CD14-positive monocyte (primary cell): ENCODE data around the gene GOLT1B. TPM values are rescaled to one million over a fixed set of nuclear protein-coding genes. Genes with fewer than 3 reads are reported as not detected.

Source experiments
- DNase-seq, 3 donors: peaks; one replicate each; pipeline ENCODE4 v3.0.0-alpha.2; 2011 to 2022
- H2AFZ ChIP-seq: 2 replicates; pipeline ENCODE4 v1.6.0; 2012; ENCODE audit warnings: mild to moderate bottlenecking, low read depth, low read length, inconsistent platforms; ENCODE audit not compliant: insufficient read depth, poor library complexity, severe bottlenecking
- H3K27ac ChIP-seq, 2 donors: 1 replicate in 1 of 2; 2 replicates in 1 of 2; pipeline ENCODE4 v1.5.1; 2012 to 2013; ENCODE audit warnings: low read length in 2 of 2, control low read depth in 1 of 2, inconsistent platforms in 1 of 2, low read depth in 1 of 2, mild to moderate bottlenecking in 1 of 2
- H3K27me3 ChIP-seq, 2 donors: one replicate each; pipeline versions ENCODE4 v1.6.0 to v1.6.1; 2011 to 2013; ENCODE audit warnings: low read length in 2 of 2; ENCODE audit not compliant: control insufficient read depth in 2 of 2, insufficient read depth in 2 of 2
- H3K36me3 ChIP-seq, 2 donors: replicated peaks in 1 of 2; 1 replicate in 1 of 2; 2 replicates in 1 of 2; pipeline versions ENCODE4 v1.5.1 to v1.6.1; 2012 to 2013; ENCODE audit warnings: low read length in 2 of 2, control low read depth in 1 of 2, inconsistent platforms in 1 of 2, mild to moderate bottlenecking in 1 of 2; ENCODE audit not compliant: insufficient read depth in 2 of 2, control insufficient read depth in 1 of 2
- H3K4me1 ChIP-seq, 2 donors: 1 replicate in 1 of 2; 2 replicates in 1 of 2; pipeline versions ENCODE4 v1.5.1 to v1.6.1; 2012 to 2013; ENCODE audit warnings: low read length in 2 of 2, control low read depth in 1 of 2, inconsistent platforms in 1 of 2, mild to moderate bottlenecking in 1 of 2, moderate library complexity in 1 of 2; ENCODE audit not compliant: insufficient read depth in 2 of 2, control insufficient read depth in 1 of 2
- H3K4me2 ChIP-seq: replicated peaks from 2 replicates; pipeline ENCODE3; 2012; ENCODE audit warnings: low read length, moderate library complexity, mild to moderate bottlenecking; ENCODE audit not compliant: poor library complexity, severe bottlenecking; ENCODE audit errors: extremely low read depth
- H3K4me3 ChIP-seq, 3 experiments: fragments of 200-600 bp in 1 of 3; sonication (generic) in 1 of 3; replicated peaks in 1 of 3; 1 replicate in 2 of 3; 2 replicates in 1 of 3; pipeline ENCODE4 v1.5.1; 2011 to 2013; ENCODE audit warnings: low read length in 3 of 3, mild to moderate bottlenecking in 3 of 3, control low read depth in 2 of 3, low read depth in 2 of 3, inconsistent platforms in 1 of 3, moderate library complexity in 1 of 3
- H3K79me2 ChIP-seq: 2 replicates; pipeline ENCODE4 v1.6.0; 2012; ENCODE audit warnings: mild to moderate bottlenecking, control low read depth, inconsistent platforms, low read length, moderate library complexity; ENCODE audit not compliant: insufficient read depth
- H3K9ac ChIP-seq: 2 replicates; pipeline ENCODE4 v1.6.0; 2017; ENCODE audit warnings: low read length, mild to moderate bottlenecking; ENCODE audit not compliant: insufficient read depth, poor library complexity, severe bottlenecking
- H3K9me3 ChIP-seq, 2 donors: replicated peaks in 1 of 2; 1 replicate in 1 of 2; 2 replicates in 1 of 2; pipeline versions ENCODE4 v1.5.1 to v1.6.1; 2012 to 2013; ENCODE audit warnings: low read length in 2 of 2, control low read depth in 1 of 2; ENCODE audit not compliant: control insufficient read depth in 1 of 2, insufficient read depth in 1 of 2
- H4K20me1 ChIP-seq: 2 replicates; pipeline ENCODE4 v1.6.0; 2012; ENCODE audit warnings: mild to moderate bottlenecking, low read length, control low read depth, moderate library complexity; ENCODE audit not compliant: insufficient read depth
- H3K27ac Mint-ChIP-seq, 7 donors: one replicate each; pipeline ENCODE4 v1.8.0; 2020; ENCODE audit warnings: mild to moderate bottlenecking in 7 of 7, mixed read lengths in 7 of 7, moderate library complexity in 6 of 7, inconsistent platforms in 2 of 7
- H3K27me3 Mint-ChIP-seq, 3 donors: one replicate each; pipeline ENCODE4 v1.8.0; 2021 to 2022; ENCODE audit warnings: low read depth in 3 of 3, mild to moderate bottlenecking in 3 of 3, mixed read lengths in 3 of 3, moderate library complexity in 3 of 3, inconsistent platforms in 1 of 3
- H3K36me3 Mint-ChIP-seq, 2 donors: one replicate each; pipeline ENCODE4 v1.8.0; 2020; ENCODE audit warnings: mixed read lengths in 2 of 2, inconsistent platforms in 1 of 2, mild to moderate bottlenecking in 1 of 2
- H3K4me1 Mint-ChIP-seq: one replicate; pipeline ENCODE4 v1.8.0; 2020; ENCODE audit warnings: mild to moderate bottlenecking, mixed read lengths
- H3K4me3 Mint-ChIP-seq, 2 donors: one replicate each; pipeline ENCODE4 v1.8.0; 2020; ENCODE audit warnings: mild to moderate bottlenecking in 2 of 2, mixed read lengths in 2 of 2, moderate library complexity in 1 of 2
- H3K9me3 Mint-ChIP-seq, 7 donors: one replicate each; pipeline ENCODE4 v1.8.0; 2020 to 2022; ENCODE audit warnings: mixed read lengths in 7 of 7, mild to moderate bottlenecking in 6 of 7, moderate library complexity in 6 of 7, inconsistent platforms in 2 of 7
- WGBS: methylation state at CpG from one replicate; pipeline ENCODE4 v1.1.5; 2013; ENCODE audit warnings: missing lambda C conversion rate; ENCODE audit not compliant: insufficient coverage; 5-methylcytosine and 5-hydroxymethylcytosine counted together
- intact Hi-C, 2 donors: fragments of 100-400 bp; cut with micrococcal nuclease; formaldehyde crosslinking; loops; one replicate each; pipeline versions ENCODE4 v1.15.0 to v1.15.1; 2023
- polyA minus RNA-seq: library from RNA; depleted of rRNA, polyadenylated mRNA; stranded (reverse); fragments of >200 nt; gene quantifications from 2 replicates; pipeline ENCODE4 v1.2.3, GENCODE V29; 2012
- polyA plus RNA-seq, 3 donors: library from polyadenylated mRNA; depleted of rRNA in 1 of 3; unstranded in 2 of 3; stranded (reverse) in 1 of 3; fragments of 300-500 nt in 2 of 3; fragments of >200 nt in 1 of 3; fragmentation: Illumina TruSeq in 2 of 3; gene quantifications; 1 replicate in 2 of 3; 2 replicates in 1 of 3; pipeline ENCODE4 v1.2.3, GENCODE V29; 2012 to 2021
- total RNA-seq, 12 experiments: library from RNA in 1 of 12; stranded (reverse) in 1 of 12; fragments of 120-200 nt in 1 of 12; gene quantifications; one replicate each; pipeline ENCODE4 v1.2.4 and lab custom pipeline; 2013 to 2026; ENCODE audit warnings: mixed read lengths in 6 of 12, inconsistent platforms in 1 of 12
- TF ChIP-seq, protein P1 (sequence below): fragments of 200-600 bp; IDR thresholded peaks from one replicate; pipeline ENCODE4 v1.8.0; 2022; ENCODE audit warnings: antibody characterized with exemption, mild to moderate bottlenecking

The GOLT1B gene, protein sequence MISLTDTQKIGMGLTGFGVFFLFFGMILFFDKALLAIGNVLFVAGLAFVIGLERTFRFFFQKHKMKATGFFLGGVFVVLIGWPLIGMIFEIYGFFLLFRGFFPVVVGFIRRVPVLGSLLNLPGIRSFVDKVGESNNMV
- total RNA-seq (2013), result 32.1 TPM
- 10 to 100 TPM; 14.0 to 24.5 (median 21.4) TPM for polyA plus RNA-seq
- 3.2 and 5.4 TPM in 2 replicates for polyA minus RNA-seq
- total RNA-seq (lab: John Stamatoyannopoulos, UW), result 32.3 to 60.8 (median 47.7) reads per million in 11 experiments

GRCh38 chr12:21501258-21502163, at the start of gene GOLT1B, which contains the start of gene RECQL:
GOLT1B (plus strand) TSS chr12:21501789; CDS start chr12:21501924, 135 bp downstream.
RECQL (minus strand) TSS chr12:21501635; CDS start chr12:21499570, 2,065 bp downstream.
- no peak within 1 kb of the TSS for H3K4me3 Mint-ChIP-seq
- no peaks in the 10 kb centered on the region for H3K9me3 Mint-ChIP-seq
- Histone ChIP-seq H3K27me3 (no peaks in the 10 kb centered on the region), H3K4me2 (peak within 1 kb of the TSS; percentile 81), H3K9me3 (no peaks in the 10 kb centered on the region), H3K9ac (peak within 1 kb of the TSS; percentile 92), H3K4me3 (peak within 1 kb of the TSS; percentile 76 to 86 (median 83)), H3K36me3 (peaks cover 26 to 27% of the 10 kb centered on the region in 2 donors), H2AFZ (peak within 1 kb of the TSS; percentile 98), H4K20me1 (peaks cover 26% of the 10 kb centered on the region), H3K79me2 (peaks cover 89% of the 10 kb centered on the region), H3K27ac (peak within 1 kb of the TSS; percentile 85 to 94), H3K4me1 (peaks cover 29 to 38% of the 10 kb centered on the region in 2 donors)
- peak; percentile 96 to 97 (median 97) for DNase-seq
- intact Hi-C loops, result loop anchor here in 1 of 2 donors (10.0 kb wide), 1 partner anchor 67 kb away; the partner anchor contains the start of gene PYROXD1
- under 1% methylated on average over 48 of the region's 61 CpGs for WGBS
- peaks cover 27 to 29% of the 10 kb centered on the region in 2 donors for H3K36me3 Mint-ChIP-seq
- H3K27ac Mint-ChIP-seq, result peak within 1 kb of the TSS in 1 of 7 donors; percentile 40
- no peaks in the 10 kb centered on the region for H3K27me3 Mint-ChIP-seq
- TF ChIP-seq, protein P1, sequence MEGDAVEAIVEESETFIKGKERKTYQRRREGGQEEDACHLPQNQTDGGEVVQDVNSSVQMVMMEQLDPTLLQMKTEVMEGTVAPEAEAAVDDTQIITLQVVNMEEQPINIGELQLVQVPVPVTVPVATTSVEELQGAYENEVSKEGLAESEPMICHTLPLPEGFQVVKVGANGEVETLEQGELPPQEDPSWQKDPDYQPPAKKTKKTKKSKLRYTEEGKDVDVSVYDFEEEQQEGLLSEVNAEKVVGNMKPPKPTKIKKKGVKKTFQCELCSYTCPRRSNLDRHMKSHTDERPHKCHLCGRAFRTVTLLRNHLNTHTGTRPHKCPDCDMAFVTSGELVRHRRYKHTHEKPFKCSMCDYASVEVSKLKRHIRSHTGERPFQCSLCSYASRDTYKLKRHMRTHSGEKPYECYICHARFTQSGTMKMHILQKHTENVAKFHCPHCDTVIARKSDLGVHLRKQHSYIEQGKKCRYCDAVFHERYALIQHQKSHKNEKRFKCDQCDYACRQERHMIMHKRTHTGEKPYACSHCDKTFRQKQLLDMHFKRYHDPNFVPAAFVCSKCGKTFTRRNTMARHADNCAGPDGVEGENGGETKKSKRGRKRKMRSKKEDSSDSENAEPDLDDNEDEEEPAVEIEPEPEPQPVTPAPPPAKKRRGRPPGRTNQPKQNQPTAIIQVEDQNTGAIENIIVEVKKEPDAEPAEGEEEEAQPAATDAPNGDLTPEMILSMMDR, result no peak
- H3K4me1 Mint-ChIP-seq, result peaks cover 26% of the 10 kb centered on the region

DNA sequence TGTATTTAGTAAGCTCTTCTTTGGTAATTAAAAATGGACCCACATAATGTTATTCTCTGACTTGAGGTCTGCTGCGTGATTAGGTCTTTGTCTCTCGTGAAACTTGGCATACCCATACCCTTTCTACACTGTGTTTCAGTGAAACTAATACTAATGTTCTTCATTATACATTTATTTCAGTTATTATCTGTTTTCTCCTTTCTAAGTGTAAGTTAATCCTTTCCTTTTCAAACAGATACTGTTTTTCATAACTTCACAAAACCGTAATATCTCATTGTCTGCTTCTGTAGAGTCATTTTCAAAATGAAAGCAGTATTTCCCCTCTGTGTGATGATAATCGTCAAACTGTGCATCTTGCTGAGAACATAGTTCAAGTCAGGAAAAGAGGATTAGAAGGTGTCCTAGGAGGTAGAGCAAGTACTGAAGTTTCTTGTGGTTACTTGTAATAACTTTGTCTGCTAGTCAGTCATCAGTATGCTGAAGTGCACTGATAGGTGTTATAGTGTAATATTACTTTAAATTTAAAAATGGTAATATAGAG, 48.2 kb upstream of the GOLT1B start:
- peaks cover 59 to 74% of the 10 kb centered on the region in 2 donors for H3K36me3 Mint-ChIP-seq
- no peak overlapping the region for H3K27ac Mint-ChIP-seq
- intact Hi-C loops, result no loop called here

More for the DNA sequence above, 48.2 kb upstream of the GOLT1B start:
- Histone ChIP-seq H3K9me3 (no peaks in the 10 kb centered on the region), H3K79me2 (no peaks in the 10 kb centered on the region), H3K36me3 (peaks cover 80 to 94% of the 10 kb centered on the region in 2 donors), H3K4me2 (no peak overlapping the region), H2AFZ (no peak overlapping the region), H3K27ac (no peak overlapping the region), H3K27me3 (no peaks in the 10 kb centered on the region), H4K20me1 (no peaks in the 10 kb centered on the region), H3K4me1 (peaks cover 10 to 14% of the 10 kb centered on the region in 2 donors), H3K4me3 (no peak overlapping the region), H3K9ac (no peak overlapping the region)
- Mint-ChIP-seq H3K4me3 (no peak overlapping the region), H3K27me3 (no peaks in the 10 kb centered on the region), H3K9me3 (no peaks in the 10 kb centered on the region), H3K4me1 (peaks cover 12% of the 10 kb centered on the region)
- WGBS, result 100% methylated on average over 1 of the region's 4 CpGs
- TF ChIP-seq, protein P1, result no peak
- no peak for DNase-seq
